HG02623 (cell line): ENCODE measurements around the gene PPIL1.

Experiments
- ATAC-seq: cut with Tn5 transposase; IDR thresholded peaks from one replicate; pipeline ENCODE4 v1.9.1; 2021; ENCODE audit warnings: moderate library complexity; ENCODE audit not compliant: unreplicated experiment

The PPIL1 gene

DNA sequence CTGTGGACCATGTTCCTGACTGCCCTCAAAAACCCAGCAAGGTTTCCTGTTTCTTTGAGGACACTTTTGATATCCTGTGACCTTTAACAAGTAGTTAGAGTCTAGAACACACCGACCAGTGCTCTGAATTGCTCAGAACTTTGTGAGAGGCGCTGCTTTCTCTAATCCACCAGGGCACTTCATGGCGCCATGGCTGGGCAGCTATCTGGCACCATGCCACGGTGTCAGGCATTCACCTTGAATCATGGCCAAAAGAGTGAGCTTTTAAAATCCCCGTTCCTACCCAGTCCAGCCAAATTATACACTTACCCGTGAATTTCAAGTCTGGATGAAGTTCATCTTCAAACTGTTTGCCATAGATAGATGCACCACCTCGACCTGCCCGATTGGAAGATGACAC lies 18.3 kb downstream of the PPIL1 start:
- ATAC-seq = no peak

DNA sequence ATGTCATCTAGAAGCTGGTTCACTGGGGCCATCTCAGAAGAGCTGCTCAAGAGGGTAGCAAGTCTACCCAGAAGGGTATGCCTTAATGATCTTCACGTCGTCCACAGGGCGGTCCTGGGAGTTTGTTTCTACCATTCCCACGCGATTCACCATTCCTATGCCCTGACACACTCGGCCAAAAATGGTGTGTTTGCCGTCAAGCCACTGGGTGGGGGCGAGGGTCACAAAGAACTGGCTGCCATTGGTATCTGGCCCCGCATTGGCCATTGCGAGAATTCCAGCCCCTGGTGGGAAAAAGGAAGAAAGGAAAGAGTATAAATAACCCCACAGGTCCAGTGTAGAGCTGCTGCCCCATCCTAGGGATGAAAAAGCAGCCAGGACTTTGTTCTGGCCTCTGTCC lies 18.9 kb downstream of the PPIL1 start:
- ATAC-seq = no peak

DNA sequence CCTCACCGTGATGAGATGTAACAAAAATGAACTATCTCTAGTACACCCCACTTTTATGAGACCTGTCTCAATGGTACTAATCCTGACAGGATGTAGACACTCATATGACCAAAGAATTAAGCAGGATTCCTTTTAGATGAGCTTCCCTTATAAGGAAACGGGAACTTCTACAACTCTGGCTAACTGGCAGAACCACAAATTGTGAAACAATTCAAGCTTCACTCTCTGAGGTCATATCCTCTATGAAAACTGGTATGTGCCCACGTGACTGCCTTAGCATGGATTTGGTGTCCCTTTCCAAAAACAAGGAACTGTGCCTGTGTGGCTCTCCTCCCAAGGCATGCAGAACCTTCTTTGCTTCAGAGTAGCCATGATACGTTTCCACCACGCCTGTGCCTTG lies 21.3 kb downstream of the PPIL1 start:
- no peak for ATAC-seq

DNA sequence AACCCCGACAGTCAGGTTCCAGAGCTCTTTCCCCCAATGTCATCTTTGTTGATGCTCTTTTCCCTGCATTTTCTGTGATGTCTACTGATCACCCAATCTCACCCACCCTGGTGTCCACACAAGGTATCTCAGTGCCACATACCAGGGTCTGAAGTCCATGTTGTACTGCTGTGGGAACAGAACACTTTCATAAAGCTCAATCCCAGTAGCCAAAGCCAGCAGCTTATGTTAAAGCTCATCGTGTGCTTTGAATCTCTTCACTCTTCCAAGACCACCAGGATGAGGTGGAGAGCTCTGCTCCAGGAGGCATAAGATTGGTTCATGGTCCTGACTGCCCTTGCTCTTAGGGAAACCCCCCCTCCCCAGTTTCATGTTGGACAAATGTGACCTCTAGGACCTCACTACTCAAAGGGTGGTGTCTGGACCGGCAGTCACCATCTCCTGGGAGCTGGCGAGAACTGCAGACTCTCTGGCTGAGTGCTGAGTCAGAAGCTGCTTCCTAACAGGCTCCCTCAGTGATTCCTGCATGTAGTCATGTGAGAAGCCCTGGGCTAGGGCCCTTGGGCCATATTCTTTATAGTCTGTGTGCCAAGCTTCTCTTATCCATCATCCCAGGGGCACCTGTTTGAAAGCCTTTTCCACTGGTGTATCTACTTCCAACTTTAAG lies 22.0 kb downstream of the PPIL1 start:
- ATAC-seq = no peak

DNA sequence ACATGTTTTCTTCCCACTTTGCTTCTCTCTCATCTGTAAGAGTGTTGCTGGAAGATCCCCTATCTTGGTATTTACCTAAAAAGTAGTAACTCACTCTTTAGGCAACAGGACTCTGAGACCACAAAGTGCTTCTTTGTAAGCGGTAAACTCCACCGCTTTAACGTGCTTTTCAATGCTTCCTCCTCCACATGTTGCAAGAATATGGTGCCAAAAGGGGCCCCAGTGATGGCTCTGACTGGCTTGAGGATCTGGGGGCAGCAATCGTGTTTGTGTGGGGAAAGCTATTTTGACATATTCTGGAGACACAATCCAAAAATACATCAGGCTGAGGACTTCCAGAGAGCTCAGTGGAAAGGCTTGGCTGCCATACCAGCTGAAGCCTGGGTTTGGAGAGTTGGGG lies 23.0 kb downstream of the PPIL1 start:
- no peak for ATAC-seq

DNA sequence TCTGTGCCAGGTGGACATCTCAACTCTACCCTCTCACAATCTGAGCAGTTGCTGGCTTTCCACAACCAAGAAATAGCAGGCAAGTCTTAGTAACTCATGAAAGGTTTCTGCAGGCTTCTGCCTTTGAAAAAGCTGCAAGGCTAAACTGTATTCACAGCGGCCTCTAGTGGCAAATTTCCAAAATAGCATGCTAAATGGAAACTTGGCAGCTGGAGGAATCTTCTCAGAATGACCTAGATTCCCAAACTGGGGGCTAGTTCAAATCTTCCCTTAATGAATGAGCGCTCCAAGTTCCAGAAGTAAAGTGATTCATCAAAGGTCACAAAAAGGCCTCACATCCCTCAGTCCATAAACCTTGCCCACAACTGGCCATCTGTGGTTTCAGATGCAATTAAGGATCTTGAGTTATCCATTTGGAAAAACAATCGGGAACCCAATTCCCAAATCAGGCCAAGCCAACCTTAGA lies 23.4 kb downstream of the PPIL1 start:
- ATAC-seq = no peak

DNA sequence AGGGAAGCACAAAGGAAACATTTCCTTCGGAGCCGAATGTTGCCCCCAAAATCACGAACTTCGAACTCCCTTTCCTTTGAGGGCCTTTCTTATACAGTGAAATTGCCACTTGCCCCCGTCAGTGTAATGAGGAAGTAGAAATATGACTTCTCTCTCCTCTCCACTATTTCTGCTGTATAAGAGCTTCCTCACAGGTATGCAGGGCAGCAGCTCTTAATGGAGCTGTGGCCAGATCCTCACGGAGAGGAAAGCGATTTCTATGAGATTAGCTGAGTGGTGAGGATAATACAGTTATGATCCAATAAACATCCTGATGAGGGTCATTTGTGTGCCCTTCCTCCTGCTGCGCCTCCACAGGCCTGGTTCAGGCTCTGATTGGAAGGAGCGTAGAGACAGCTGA lies 24.6 kb downstream of the PPIL1 start:
- no peak for ATAC-seq

DNA sequence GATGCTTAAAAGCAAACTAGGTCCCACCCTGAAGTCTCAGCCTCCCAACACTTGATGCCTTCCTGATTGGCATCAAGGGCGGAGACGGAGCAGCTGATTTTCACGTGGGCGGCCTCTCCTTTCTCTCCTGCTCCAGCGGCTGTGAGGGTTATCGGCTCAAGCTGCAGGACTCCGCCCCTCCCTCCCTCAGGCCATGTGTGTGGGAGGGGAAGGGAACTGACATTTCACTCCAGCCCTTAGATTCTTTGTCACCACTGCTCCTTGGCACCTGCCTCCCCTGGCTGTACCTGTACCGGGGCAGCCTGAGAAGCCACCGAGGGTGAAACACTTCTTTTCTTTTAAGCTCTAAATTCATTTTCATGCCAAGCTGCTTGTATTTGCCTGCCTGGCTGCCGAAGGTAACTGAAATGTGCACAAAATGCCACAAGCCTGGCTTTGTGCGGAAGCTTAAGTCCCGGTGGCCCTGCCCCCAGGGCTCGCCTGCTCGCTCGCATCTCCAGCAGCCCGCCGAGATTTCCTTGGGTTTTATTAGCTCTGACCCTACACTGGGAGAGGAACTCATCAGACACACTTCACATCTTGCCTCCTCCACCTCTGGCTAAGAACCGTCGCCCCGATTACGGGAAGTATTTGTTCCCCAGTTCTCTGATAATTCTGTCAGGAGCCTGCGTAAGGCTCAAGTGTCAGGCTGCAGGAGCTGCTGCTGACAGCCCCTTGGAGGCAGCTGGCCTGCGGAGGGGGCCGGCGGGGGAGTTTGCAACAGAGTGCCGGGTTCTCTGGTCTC lies 25.8 kb downstream of the PPIL1 start:
- no peak for ATAC-seq

DNA sequence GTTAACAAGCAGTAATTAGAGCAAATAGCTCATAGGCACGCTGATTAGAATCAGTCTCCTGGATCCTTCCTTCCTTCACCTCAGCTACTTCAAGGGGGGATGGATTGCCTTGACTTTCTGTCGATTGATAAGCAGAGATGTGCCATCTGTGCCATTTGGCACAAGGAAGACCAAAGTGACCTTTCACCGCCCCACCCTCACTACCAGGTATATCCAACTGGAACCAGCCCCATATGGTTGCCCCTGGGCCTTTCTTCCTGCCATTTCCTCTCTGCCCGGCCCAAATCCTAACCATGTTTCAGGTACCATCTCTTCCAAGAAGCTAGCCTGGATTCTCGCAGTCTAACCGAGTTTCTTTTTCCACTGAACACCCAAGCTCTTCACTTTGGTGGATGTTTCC lies 26.6 kb downstream of the PPIL1 start:
- ATAC-seq = no peak

DNA sequence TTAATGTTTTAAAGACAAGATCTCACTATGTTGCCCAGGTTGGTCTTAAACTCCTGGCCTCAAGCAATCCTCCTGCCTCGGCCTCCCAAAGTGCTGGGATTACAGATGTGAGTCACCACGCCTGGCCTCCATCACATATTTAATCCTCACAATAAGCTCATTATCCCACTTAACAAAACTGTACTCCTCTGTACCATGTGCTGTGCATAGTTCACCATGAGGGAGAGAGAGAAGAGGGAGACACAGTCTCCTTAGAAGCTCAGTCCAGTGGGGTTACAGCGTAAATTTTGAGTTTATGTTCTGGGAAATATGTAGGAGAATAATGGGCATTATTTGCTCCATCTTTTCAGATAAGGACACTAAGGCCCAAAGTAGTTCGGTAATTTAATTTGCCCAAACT lies 27.5 kb downstream of the PPIL1 start:
- ATAC-seq = no peak

DNA sequence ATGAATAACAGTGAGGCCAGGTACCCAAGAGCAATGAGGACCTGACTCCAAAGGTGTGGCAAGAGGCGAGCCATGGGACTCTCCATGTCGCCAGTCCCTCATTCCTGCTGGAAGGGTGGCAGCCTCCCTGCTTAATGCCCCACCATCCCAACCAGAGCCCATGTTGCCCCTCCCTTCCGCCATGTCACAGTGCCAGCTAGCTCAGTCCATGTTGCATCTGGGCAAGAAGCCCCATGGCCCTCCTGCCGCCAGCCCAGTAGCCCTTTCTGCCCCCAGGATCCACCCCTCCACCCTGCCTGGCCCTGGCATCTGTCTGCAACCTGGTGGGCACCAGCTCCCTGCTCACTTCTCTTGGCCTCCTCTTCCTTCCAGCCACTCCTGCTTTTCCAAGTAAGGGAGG lies 29.4 kb downstream of the PPIL1 start:
- no peak for ATAC-seq

DNA sequence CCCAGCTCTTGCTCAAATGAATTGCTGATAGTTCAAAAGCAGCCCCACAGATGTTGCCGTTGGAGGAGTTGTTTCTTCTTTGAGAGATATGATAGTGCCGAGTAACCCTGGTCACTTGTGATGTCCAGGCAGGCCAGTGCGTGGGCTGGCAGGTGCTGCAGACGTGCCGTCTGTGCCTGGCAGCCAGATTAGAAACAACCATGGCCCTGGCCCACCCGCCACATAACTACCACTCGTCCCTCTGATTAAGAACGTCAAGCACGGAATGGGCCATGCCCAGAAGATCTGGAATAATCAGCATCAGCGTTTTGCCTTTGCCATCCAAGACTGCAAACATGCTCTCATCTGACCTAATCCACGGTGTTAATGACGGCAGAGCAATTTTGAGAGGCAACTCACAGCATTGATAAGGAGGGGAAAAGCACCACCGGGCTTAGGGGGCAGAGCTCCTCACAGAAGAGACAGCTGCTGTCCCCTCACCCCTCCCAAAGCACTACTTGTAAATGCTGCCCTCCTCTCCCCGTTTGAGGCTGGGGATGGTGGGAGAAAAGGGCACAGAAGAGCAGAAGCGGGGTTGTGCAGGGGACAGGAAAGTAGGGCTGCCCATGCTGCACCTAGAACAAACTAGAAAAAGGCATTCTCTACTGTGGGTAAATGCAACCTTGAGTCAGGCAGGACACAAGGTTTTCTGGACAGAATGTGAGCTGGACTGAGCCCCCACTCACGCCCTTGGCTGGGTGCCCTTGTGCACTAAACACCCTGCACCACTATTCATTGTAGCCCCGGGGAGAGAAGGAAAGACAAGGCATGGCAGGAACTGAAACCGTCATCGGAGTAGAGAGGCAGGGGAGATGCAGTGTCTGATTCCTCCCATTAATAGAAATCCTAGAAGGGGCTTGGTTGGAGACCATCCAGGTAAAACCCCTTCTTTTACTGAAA lies 30.1 kb downstream of the PPIL1 start:
- no peak for ATAC-seq

DNA sequence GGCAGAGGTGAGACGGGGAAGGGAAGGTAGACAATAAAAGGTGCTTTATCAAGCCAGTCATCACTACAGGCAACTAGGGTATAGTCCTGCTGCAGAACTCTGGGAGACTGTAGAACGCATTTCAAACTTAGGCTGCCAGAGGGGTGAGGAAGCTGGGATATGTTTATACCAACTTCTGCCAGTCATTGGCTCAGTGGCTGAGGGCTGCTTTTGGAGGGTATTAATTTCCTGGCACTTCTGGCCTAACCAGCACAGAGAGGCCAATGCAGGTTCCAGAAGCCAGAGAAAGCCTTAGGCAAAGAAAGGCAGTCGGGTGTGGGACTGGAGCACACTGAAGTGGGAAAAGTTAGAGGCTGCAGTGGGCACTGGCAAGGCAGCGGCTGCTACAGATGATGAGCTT lies 31.4 kb downstream of the PPIL1 start:
- no peak for ATAC-seq

DNA sequence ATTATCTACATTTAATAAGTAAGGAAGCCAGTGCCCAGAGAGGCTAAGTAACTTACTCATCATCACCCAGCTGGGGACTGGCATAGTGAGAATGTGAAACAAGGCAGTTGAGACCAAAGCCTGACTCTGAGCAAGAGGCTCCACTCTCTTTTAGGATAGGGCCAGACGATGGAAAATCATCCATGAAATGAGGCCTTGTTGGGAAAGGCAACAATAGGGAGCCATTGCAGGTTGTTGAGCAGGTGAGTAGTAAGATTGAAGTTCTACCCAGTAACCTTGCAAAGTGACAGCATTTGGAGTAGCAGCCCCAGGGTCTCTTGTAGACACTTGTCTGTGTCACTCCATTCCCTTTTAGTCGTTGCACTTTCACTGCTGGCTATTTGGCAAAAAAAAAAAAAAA lies 32.8 kb downstream of the PPIL1 start:
- no peak for ATAC-seq

DNA sequence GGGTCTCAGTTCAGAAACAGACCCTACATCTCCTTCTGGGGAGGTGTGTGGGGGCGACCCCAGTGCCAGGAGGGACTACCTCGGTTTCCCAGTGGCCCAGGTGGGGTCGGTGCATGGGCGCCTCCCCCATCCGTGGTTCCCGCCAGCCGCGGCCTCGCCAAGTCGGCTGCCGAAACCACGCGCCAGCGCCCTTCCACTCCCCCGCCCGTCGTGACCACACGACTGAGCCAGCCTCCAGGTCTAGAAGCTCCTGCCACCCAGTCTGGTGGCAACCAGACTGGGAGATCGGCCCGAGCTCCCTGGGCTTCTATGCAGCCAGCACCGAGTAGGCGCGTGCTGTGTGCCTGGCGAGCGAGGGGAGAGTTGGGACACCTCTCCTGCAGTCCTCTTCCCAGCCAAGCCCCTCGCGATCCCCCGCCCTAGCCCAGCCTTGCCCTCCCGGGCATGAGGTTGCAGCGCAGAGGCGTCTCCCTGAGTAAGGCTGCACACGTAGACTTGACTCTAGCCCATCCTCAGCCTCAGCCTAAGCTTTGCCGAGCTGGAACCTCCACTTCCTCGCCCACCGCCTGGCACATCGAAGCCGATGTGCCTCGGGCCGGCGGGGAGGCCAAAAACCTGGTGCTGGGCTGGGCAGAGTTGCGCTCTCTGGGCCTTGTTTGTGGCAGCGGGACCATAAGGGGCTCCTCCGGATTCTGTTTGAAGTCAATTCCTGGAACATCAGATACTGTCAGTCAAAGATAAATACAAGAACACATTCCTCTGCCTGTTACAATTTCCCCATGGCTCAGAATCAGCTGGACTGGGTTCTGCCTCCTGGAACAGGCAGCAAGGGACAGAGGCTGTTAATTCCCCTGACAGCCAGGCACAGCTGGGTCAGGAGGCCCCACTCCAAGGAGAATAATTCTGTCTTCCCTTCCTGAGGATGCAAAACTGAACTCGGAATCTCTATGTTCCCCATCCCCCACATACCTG lies 33.9 kb downstream of the PPIL1 start:
- no peak for ATAC-seq

DNA sequence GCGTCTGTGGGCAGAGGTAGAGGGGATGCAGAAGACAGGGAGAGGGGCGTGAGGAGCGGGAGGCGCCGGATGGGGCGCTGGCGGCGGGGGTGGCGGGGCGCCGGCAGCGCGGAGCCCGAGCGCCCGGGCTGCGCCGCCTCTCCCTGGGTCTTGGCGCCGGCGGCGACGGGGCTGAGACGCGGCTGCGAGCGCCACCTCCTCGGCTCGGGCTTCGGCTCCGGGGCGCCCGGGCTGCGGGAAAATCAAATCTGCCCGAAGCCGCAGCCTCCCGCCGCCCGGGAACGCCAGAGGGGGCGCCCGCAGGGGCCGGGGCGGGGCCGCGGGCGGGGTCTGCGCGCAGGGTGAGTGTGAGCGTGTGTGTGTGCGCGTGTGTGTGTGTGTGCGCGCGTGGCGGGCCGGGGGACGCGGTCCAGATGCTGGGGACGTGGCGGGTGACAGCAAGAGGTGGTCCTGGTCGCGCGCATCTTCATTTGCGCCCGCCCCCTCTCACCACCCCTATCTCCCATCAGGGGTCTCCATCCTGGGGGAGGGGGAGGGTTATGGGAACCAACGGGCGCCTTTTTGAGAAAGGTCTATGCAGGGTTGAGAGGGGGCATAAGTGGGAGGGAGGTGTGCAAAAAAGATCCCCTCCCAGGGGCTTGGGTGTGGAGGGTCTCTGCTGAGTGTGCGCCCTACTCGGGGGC lies 34.7 kb downstream of the PPIL1 start:
- no peak for ATAC-seq

DNA sequence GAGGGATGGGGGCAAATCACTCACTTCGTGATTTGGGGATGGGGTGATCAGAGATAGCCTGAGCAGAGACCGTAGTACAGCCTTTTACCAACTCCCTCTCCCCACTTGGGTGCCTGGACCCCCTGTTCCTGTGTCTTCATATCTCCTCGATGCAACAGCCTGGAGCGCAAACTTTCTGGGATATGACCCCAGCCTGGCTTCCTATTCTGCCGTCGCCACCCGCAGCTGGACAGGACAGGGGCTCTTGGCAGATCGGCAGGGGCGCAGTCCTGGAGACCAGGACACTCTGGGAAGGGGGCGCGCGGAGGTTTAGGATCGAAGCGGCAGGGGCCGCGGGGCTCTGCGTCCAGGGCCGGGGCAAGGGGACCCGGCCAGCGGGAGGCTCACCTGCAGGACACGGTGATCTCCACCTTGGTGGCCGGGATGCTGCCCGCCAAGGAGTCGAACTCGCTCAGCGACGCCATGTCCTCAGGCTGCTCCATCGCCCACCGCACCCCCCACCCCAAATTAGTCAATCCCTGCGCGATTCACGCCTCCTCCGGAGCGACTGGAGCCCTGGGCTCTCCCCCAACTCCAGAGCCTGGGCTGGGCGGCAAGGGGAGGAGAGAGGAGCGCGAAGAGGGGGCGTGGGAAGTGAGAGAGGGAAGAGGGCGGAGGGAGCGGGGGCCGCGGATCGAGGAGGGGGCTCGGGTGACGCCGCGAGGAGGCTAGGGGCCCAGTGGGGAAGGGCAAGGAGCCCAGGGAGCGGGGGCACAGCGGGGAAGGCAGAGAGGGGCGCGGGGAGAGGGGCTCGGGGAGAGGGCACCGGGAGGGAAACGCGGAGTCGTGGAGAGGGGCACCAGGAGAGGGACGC lies 35.5 kb downstream of the PPIL1 start, which contains the start of gene CPNE5:
Gene CPNE5 (minus strand): TSS at position 549 of the 853 bp plus-strand sequence. CDS start 67 bp downstream, at position 482.
- ATAC-seq = no peak

DNA sequence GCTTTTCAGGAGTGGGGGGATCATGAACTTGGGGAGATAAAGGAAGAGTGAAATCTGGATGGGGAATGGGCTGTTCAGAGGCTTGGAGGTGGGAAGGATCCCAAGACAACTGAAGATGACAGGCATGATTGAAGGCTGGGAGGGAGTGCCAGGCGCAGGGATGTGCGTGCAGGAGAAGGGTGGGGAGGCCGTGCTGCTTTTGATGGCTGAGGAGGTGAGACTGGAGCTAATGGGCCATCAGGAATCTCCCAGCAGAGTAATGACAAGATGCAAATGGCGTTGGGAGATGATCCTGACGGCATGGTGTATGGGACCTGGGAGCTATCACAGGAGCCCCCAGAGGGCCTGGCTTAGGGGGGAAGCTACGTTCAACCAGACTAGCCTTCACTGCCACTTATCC lies 36.9 kb downstream of the PPIL1 start:
- ATAC-seq = no peak

DNA sequence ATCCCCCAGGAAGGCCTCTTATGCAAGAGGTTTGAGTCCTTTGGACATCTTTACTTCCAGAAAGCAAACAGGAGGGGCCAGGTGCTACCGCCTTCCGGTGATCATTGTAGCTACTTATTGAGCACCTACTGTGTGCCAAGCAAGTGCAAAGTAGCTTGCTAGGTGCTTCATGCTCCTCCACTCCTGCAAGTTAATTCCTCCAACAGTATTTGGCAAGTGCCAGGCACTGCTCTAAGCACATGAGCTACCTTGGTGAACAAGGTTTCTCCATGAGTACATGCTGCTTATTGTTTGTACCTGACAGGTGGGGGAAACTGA lies 37.6 kb downstream of the PPIL1 start:
- ATAC-seq = no peak
